GM23338 (cell line): ENCODE results near the gene TMEM158. TPM values are rescaled to one million over a fixed set of nuclear protein-coding genes. Genes with fewer than 3 reads are reported as not detected.

ENCODE experiments used
- polyA plus RNA-seq: library from polyadenylated mRNA; unstranded; fragments of >200 nt; fragmentation: Nextera tagmentation; extraction: Ambion mirVana; gene quantifications from 2 replicates; pipeline ENCODE4 v1.2.1, GENCODE V29; 2016
- small RNA-seq: library from RNA; depleted of rRNA; stranded (forward); fragments of <200 nt; gene quantifications from one replicate; pipeline ENCODE3, GENCODE V24; 2014; ENCODE audit warnings: low replicate concordance
- total RNA-seq: library from RNA; depleted of rRNA; stranded (reverse); fragments of >200 nt; shearing (Covaris generic); gene quantifications from 2 replicates; pipeline ENCODE4 v1.2.3, GENCODE V29; 2014; rRNA removed

The TMEM158 gene
- total and polyA plus RNA-seq, 2 experiments from 2014 or later = 9.6 to 16.9 TPM

Small RNA genes lying within 50 kb of the gene (small RNA-seq; reads per million reads assigned to genes)
- not detected for gene RF00012

Other genes starting within 250 kb of the TMEM158 start
- not detected in 2 replicates for gene CLEC3B, start 200.0 kb downstream of the TMEM158 start, total RNA-seq
- not detected in 2 replicates for gene CLEC3B, start 200.0 kb downstream of the TMEM158 start, polyA plus RNA-seq
- 17.4 and 20.1 TPM in 2 replicates for gene CDCP1, start 79.9 kb downstream of the TMEM158 start, total RNA-seq
- gene CDCP1, start 79.9 kb downstream of the TMEM158 start, polyA plus RNA-seq = 7.7 and 8.4 TPM in 2 replicates
- 47.1 and 51.8 TPM in 2 replicates for gene LARS2, start 162.3 kb upstream of the TMEM158 start, total RNA-seq
- gene LARS2, start 162.3 kb upstream of the TMEM158 start, polyA plus RNA-seq = 8.9 and 13.4 TPM in 2 replicates